Stimulated activated CD8-positive, alpha-beta memory T cell treated with anti-CD3 and anti-CD28 coated beads, Interleukin-2, amount 100 ng/mL, for 48 hours (primary cell): ENCODE measurements around the gene TIMM21.

ENCODE experiments used
- DNase-seq, 2 donors: peaks; one replicate each; pipeline ENCODE4 v3.0.0-alpha.2; 2020; ENCODE audit warnings: low read depth in 2 of 2

Gene TIMM21

GRCh38 chr18:74191577-74191976 lies 43.3 kb downstream of the TIMM21 start:
- DNase-seq, result no peak

GRCh38 chr18:74194691-74195090 lies 46.4 kb downstream of the TIMM21 start:
- no peak for DNase-seq

GRCh38 chr18:74196220-74197119 lies 48.1 kb downstream of the TIMM21 start:
- peak in 1 of 2 donors; percentile 3 for DNase-seq

DNA sequence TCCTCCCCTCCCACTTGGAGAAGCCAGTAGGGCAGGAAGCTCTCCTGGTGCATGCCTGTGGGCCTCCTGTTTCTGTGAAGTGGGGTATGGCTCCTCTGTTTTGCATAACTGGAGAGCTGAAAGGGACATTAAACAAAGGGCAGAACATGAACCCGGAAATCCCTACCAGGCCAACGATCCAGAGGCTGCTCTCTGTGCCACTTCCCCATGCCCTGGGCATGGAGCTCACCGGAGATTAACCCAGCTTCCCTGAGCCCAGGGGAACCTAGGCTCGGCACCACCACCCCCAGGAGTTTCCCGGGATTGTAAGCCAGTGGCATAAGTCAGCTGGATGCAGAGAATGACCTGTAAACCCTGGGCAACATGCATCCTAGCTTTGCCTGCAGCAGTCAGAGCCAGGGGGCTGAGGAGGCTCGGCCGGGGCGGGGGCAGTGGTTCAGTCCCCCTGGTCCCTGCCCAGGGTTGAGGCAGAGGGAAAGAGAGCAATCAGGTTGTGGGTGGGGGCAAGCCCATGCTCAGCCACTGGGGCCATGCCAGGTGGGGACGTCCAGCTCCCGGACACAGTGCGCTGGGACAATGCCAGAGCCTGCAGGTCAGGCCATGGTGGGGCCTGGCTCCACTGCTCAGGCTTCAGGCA lies 49.5 kb downstream of the TIMM21 start:
- no peak for DNase-seq

DNA sequence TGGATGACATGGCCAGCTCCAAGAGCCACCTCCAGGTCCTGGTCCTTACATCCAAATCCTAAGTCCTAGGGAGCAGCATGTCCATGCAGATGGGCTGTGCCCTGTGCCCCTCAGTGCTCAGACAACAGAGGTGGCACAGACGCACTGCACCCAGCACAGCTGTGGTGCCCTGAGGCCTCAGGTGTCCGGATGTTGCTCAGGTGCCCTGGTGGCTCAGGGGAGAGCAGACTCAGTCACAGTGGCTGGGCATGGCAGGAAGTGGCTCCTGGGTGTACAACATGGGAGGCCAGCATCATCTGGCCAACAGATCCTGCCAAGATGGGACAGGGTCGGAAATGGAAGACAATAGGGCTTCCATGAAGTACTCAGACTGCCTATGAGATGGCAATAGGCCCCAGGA lies 50.1 kb downstream of the TIMM21 start:
- DNase-seq, result no peak

DNA sequence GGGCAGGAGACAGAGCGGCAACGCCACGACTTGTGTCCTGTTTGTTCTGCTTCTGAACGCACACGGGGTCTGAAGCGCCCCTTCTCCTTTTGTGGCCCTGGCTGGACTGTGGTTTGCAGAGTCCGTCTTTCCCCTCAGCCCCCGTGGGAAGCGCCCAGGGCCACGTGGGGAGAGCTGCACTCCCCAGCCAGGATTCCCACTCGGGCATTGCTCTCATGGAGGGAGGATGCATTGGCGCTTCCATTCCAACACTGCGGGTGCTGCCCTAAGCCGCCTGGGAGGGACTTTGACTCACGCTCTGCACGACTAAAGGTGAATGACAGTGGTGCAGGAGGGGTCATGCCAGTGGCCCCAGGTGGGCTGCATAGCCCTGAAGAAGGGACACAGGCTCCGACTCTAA lies 52.5 kb downstream of the TIMM21 start:
- DNase-seq, result no peak

DNA sequence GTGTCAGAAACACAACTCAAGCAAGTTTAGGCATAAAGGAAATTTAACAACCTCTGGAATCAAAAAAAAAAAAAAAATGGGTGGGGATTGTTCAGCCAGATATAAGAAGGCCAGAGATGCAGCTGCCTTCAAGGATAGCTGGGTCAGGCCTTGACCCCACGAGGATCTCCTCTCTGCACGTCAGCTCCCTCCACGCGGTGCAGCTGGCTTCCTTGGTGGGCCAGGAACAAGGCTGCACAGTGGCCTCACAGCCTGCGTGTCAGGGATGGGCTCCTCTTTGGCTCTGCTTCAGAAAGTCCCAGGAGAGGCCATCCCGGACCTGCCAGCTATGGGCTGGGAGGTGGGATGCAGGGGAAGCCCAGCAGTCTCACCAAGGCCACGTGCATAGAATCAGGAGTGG lies 55.5 kb downstream of the TIMM21 start:
- DNase-seq, result no peak

DNA sequence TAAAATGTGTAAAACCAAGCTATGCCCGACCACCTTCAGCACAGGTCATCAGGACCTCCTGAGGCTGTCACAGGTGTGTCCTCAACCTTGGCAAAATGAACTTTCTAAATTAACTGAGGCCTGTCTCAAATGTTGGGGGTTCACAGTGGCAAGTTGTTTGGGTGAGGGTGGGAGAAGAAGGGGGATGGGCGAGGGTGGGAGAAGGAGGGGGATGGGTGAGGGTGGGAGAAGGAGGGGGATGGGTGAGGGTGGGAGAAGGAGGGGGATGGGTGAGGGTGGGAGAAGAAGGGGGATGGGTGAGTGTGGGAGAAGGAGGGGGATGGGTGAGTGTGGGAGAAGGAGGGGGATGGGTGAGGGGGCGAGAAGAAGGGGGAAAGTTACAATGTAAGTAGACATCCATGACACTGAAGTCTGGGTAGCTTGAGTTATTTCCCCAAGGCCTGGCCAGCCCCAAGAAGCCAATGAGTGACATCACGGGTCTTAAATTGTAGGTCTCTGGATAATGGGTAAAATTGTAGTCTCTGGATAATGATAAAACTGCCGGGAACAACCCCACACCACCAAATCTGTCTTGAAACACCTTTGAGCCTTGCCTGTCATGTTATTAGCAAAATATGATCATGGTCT lies 56.3 kb downstream of the TIMM21 start:
- peak in 1 of 2 donors; percentile 21 for DNase-seq
